ENCODE measurements around the gene SNRNP25. TPM values are rescaled to one million over a fixed set of nuclear protein-coding genes. Genes with fewer than 3 reads are reported as not detected.

The SNRNP25 gene
- total RNA-seq, 1 experiment from 2014 or later: 21.8 TPM

GRCh38 chr16:104355-104754 lies 50.7 kb downstream of the SNRNP25 start:
- no peak overlapping the region for H3K9ac ChIP-seq (ENCODE audit: low read length)

GRCh38 chr16:104928-105327 lies 51.3 kb downstream of the SNRNP25 start:
- Histone ChIP-seq H3K9me2 (replicated peaks; ENCODE audit: insufficient read depth, low read length) (no peaks in the 10 kb centered on the region), H3K4me2 (ENCODE audit: low read depth, low read length, poor library complexity, severe bottlenecking) (no peak overlapping the region), H3K9ac (ENCODE audit: low read length) (no peak overlapping the region), H3K27ac (ENCODE audit: low read length) (no peak overlapping the region), H3K27me3 (ENCODE audit: low read length) (no peaks in the 10 kb centered on the region), H3K36me3 (ENCODE audit: insufficient read depth, low read length) (peaks cover 4% of the 10 kb centered on the region; the same call in 1 of the 2 replicates), H3K4me3 (ENCODE audit: low read length) (no peak overlapping the region), H3K9me3 (ENCODE audit: low read length) (no peaks in the 10 kb centered on the region), H3K79me2 (ENCODE audit: low read length) (no peaks in the 10 kb centered on the region), H2AFZ (ENCODE audit: low read length) (no peak overlapping the region), H4K20me1 (ENCODE audit: insufficient read depth, low read depth, low read length) (peaks cover 3% of the 10 kb centered on the region; the same call in 1 of the 2 replicates), H3K4me1 (ENCODE audit: low read length) (no peaks in the 10 kb centered on the region)
- DNase-seq: no peak

More at GRCh38 chr16:104355-104754, 50.7 kb downstream of the SNRNP25 start:
- H4K20me1 ChIP-seq (ENCODE audit: insufficient read depth, low read depth, low read length): peaks cover 3% of the 10 kb centered on the region; the same call in 1 of the 2 replicates
- H3K27me3 ChIP-seq (ENCODE audit: low read length): no peaks in the 10 kb centered on the region
- DNase-seq: no peak
- H2AFZ ChIP-seq (ENCODE audit: low read length): no peak overlapping the region
- H3K9me3 ChIP-seq (ENCODE audit: low read length): no peaks in the 10 kb centered on the region
- no peak overlapping the region for H3K4me2 ChIP-seq (ENCODE audit: low read depth, low read length, poor library complexity, severe bottlenecking)
- H3K4me1 ChIP-seq (ENCODE audit: low read length): no peaks in the 10 kb centered on the region
- no peaks in the 10 kb centered on the region for H3K9me2 ChIP-seq (replicated peaks; ENCODE audit: insufficient read depth, low read length)
- no peaks in the 10 kb centered on the region for H3K79me2 ChIP-seq (ENCODE audit: low read length)
- H3K36me3 ChIP-seq (ENCODE audit: insufficient read depth, low read length): peaks cover 1% of the 10 kb centered on the region; the same call in 1 of the 2 replicates
- no peak overlapping the region for H3K4me3 ChIP-seq (ENCODE audit: low read length)
- no peak overlapping the region for H3K27ac ChIP-seq (ENCODE audit: low read length)

GRCh38 chr16:105521-105920 lies 51.9 kb downstream of the SNRNP25 start:
- Histone ChIP-seq H3K27me3 (ENCODE audit: low read length) (no peaks in the 10 kb centered on the region), H3K4me2 (ENCODE audit: low read depth, low read length, poor library complexity, severe bottlenecking) (no peak overlapping the region), H3K4me3 (ENCODE audit: low read length) (no peak overlapping the region), H3K36me3 (ENCODE audit: insufficient read depth, low read length) (peaks cover 4% of the 10 kb centered on the region; the same call in 1 of the 2 replicates), H4K20me1 (ENCODE audit: insufficient read depth, low read depth, low read length) (peaks cover 3% of the 10 kb centered on the region; the same call in 1 of the 2 replicates), H3K79me2 (ENCODE audit: low read length) (no peaks in the 10 kb centered on the region), H2AFZ (ENCODE audit: low read length) (no peak overlapping the region), H3K4me1 (ENCODE audit: low read length) (no peaks in the 10 kb centered on the region), H3K9me3 (ENCODE audit: low read length) (no peaks in the 10 kb centered on the region), H3K27ac (ENCODE audit: low read length) (no peak overlapping the region), H3K9me2 (replicated peaks; ENCODE audit: insufficient read depth, low read length) (no peaks in the 10 kb centered on the region), H3K9ac (ENCODE audit: low read length) (no peak overlapping the region)
- no peak for DNase-seq

GRCh38 chr16:106623-107324 lies 53.1 kb downstream of the SNRNP25 start:
- H3K27me3 ChIP-seq (ENCODE audit: low read length): no peaks in the 10 kb centered on the region
- H3K9me3 ChIP-seq (ENCODE audit: low read length): no peaks in the 10 kb centered on the region
- no peak overlapping the region for H2AFZ ChIP-seq (ENCODE audit: low read length)
- H3K27ac ChIP-seq (ENCODE audit: low read length): no peak overlapping the region
- H3K9me2 ChIP-seq (replicated peaks; ENCODE audit: insufficient read depth, low read length): no peaks in the 10 kb centered on the region
- peaks cover 3% of the 10 kb centered on the region; the same call in 1 of the 2 replicates for H4K20me1 ChIP-seq (ENCODE audit: insufficient read depth, low read depth, low read length)
- no peak overlapping the region for H3K9ac ChIP-seq (ENCODE audit: low read length)
- H3K4me1 ChIP-seq (ENCODE audit: low read length): no peaks in the 10 kb centered on the region
- H3K4me3 ChIP-seq (ENCODE audit: low read length): no peak overlapping the region
- no peaks in the 10 kb centered on the region for H3K79me2 ChIP-seq (ENCODE audit: low read length)
- peak; percentile 90 for DNase-seq
- H3K36me3 ChIP-seq (ENCODE audit: insufficient read depth, low read length): peaks cover 5% of the 10 kb centered on the region; the same call in 1 of the 2 replicates
- no peak overlapping the region for H3K4me2 ChIP-seq (ENCODE audit: low read depth, low read length, poor library complexity, severe bottlenecking)

Small RNA genes lying within 50 kb of the gene (small RNA-seq; reads per million reads assigned to genes)
- gene MIR6859-4 (not detected), gene Z69720.2 (not detected)

Other genes with a start within 250 kb of the SNRNP25 start
- 11.9 and 25.7 TPM in 2 replicates for gene POLR3K, start 220 bp upstream of the SNRNP25 start, total RNA-seq (2014; rRNA removed; shearing (Covaris generic); ENCODE audit: low replicate concordance)
- 0.43 TPM in 1 of 2 replicates, not detected in the other for gene RHBDF1, start 18.8 kb downstream of the SNRNP25 start, total RNA-seq (2014; rRNA removed; shearing (Covaris generic); ENCODE audit: low replicate concordance)
- 182 and 298 TPM in 2 replicates for gene MPG, start 24.4 kb downstream of the SNRNP25 start, total RNA-seq (2014; rRNA removed; shearing (Covaris generic); ENCODE audit: low replicate concordance)
- gene NPRL3, start 84.8 kb downstream of the SNRNP25 start, total RNA-seq (2014; rRNA removed; shearing (Covaris generic); ENCODE audit: low replicate concordance): 10.5 and 24.2 TPM in 2 replicates
- gene HBZ, start 98.8 kb downstream of the SNRNP25 start, total RNA-seq (2014; rRNA removed; shearing (Covaris generic); ENCODE audit: low replicate concordance): not detected in 2 replicates
- not detected in 2 replicates for gene HBM, start 112.2 kb downstream of the SNRNP25 start, total RNA-seq (2014; rRNA removed; shearing (Covaris generic); ENCODE audit: low replicate concordance)
- gene HBA2, start 119.0 kb downstream of the SNRNP25 start, total RNA-seq (2014; rRNA removed; shearing (Covaris generic); ENCODE audit: low replicate concordance): not detected in 2 replicates
- gene HBA1, start 122.9 kb downstream of the SNRNP25 start, total RNA-seq (2014; rRNA removed; shearing (Covaris generic); ENCODE audit: low replicate concordance): not detected in 2 replicates
- gene HBQ1, start 126.6 kb downstream of the SNRNP25 start, total RNA-seq (2014; rRNA removed; shearing (Covaris generic); ENCODE audit: low replicate concordance): not detected in 2 replicates
- 85.6 and 110 TPM in 2 replicates for gene LUC7L, start 175.6 kb downstream of the SNRNP25 start, total RNA-seq (2014; rRNA removed; shearing (Covaris generic); ENCODE audit: low replicate concordance)
- gene FAM234A, start 181.0 kb downstream of the SNRNP25 start, total RNA-seq (2014; rRNA removed; shearing (Covaris generic); ENCODE audit: low replicate concordance): 12.2 and 24.5 TPM in 2 replicates
- not detected in 2 replicates for gene RGS11, start 222.1 kb downstream of the SNRNP25 start, total RNA-seq (2014; rRNA removed; shearing (Covaris generic); ENCODE audit: low replicate concordance)
- gene ARHGDIG, start 226.8 kb downstream of the SNRNP25 start, total RNA-seq (2014; rRNA removed; shearing (Covaris generic); ENCODE audit: low replicate concordance): 2.7 and 3.1 TPM in 2 replicates
- 0.71 TPM in 1 of 2 replicates, not detected in the other for gene PDIA2, start 229.3 kb downstream of the SNRNP25 start, total RNA-seq (2014; rRNA removed; shearing (Covaris generic); ENCODE audit: low replicate concordance)